GM21390 (cell line): Measurements from ENCODE around the gene C16orf54.
"Not testable (repeated sequence)": the region's sequence is repeated elsewhere in the genome, so short reads cannot be mapped to it uniquely, and the experiment has no call there.

ENCODE experiments used
- ATAC-seq: cut with Tn5 transposase; IDR thresholded peaks from one replicate; pipeline ENCODE4 v1.9.1; 2021; ENCODE audit not compliant: unreplicated experiment

C16orf54 gene

GRCh38 chr16:29769507-29769906 lies 23.7 kb upstream of the C16orf54 start:
- ATAC-seq, result no peak

- no peak for ATAC-seq
Measured at GRCh38 chr16:29767062-29767461, 21.3 kb upstream of the C16orf54 start.

- no peak for ATAC-seq
Measured at GRCh38 chr16:29766571-29766970, 20.8 kb upstream of the C16orf54 start.

GRCh38 chr16:29765167-29766032 lies 19.6 kb upstream of the C16orf54 start:
- ATAC-seq, result no peak

- ATAC-seq, result no peak
Measured at GRCh38 chr16:29763326-29763725, 17.5 kb upstream of the C16orf54 start.

- no peak for ATAC-seq
Measured at GRCh38 chr16:29761882-29762281, 16.1 kb upstream of the C16orf54 start.

- ATAC-seq, result not testable (repeated sequence)
Measured at GRCh38 chr16:29761280-29761651, 15.5 kb upstream of the C16orf54 start.

GRCh38 chr16:29760567-29761279 lies 14.9 kb upstream of the C16orf54 start:
- ATAC-seq, result no peak

- no peak for ATAC-seq
Measured at GRCh38 chr16:29757950-29758466, 12.2 kb upstream of the C16orf54 start.

GRCh38 chr16:29757086-29757485 lies 11.3 kb upstream of the C16orf54 start:
- ATAC-seq, result not testable (repeated sequence)

- no peak for ATAC-seq
Measured at GRCh38 chr16:29756654-29757053, 10.9 kb upstream of the C16orf54 start.

- no peak for ATAC-seq
Measured at GRCh38 chr16:29753516-29753915, 7.7 kb upstream of the C16orf54 start.

GRCh38 chr16:29748760-29749149 lies 3.0 kb upstream of the C16orf54 start:
- ATAC-seq, result not testable (repeated sequence)

GRCh38 chr16:29747947-29748759 lies 2.4 kb upstream of the C16orf54 start:
- ATAC-seq, result no peak

- ATAC-seq, result not testable (repeated sequence)
Measured at GRCh38 chr16:29746518-29746917, 728 bp upstream of the C16orf54 start.

GRCh38 chr16:29745121-29745852 lies 503 bp downstream of the C16orf54 start:
- ATAC-seq, result no peak

GRCh38 chr16:29744541-29745101 lies 1.2 kb downstream of the C16orf54 start:
- ATAC-seq, result no peak

GRCh38 chr16:29743827-29744531 lies 1.8 kb downstream of the C16orf54 start:
- ATAC-seq, result no peak

GRCh38 chr16:29743475-29743826 lies 2.3 kb downstream of the C16orf54 start:
- no peak for ATAC-seq
